GM21723 (cell line): ENCODE measurements around the gene ENTR1.
A peak's percentile ranks its signal among the peaks of the same experiment; 100 is the strongest.
"Not testable (repeated sequence)": the region's sequence is repeated elsewhere in the genome, so short reads cannot be mapped to it uniquely, and the experiment has no call there.

Source experiments
- ATAC-seq: cut with Tn5 transposase; IDR thresholded peaks from one replicate; pipeline ENCODE4 v1.9.1; 2021; ENCODE audit warnings: mild to moderate bottlenecking, moderate library complexity; ENCODE audit not compliant: unreplicated experiment

The ENTR1 gene

DNA sequence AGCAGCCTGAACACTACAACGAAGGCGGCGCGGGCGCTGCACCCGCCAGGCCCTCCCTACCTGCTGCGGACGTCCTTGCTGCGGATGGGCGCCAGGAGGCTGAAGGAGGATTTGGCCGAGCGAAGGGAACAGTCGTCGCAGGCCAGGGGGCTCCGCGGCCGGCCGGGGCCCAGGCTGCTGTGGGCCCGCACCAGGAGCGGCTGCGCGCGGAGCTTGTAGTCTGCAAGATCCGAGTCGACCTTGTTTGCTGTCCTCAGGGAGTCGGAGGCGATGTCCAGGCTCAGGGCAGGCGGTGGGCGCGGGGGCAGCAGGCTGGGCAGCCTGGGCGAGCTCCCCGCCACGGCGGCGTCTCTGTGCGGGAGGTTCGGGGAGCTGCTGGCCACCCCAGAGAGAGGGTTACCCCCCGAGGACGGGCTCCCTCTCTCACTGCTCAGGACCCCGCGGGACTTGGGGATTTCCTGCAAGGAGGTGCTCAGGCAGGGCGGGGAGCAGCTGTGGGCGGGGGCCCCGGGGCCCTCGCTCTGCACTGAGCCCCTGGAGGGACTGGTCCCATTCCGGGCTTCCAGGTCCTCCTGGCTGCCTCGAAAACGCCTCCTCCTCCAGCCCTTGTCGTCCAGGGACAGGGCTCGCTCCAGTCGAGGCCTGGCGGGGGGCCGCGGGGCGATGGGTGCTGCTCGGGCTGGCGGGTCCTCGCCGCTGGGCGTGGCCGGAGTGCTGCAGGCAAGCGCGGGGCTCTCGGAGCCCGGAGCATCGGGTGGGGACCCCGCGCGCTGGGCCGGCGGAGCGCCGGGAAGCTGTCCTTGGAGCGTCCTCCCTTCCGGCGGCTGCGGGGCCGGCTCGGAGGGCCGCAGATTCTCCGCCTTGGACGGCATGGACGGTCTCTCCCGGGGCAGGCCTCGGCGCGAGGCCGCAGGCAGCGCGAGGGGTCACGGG, 28.4 kb upstream of the ENTR1 start:
- peak; percentile 50 for ATAC-seq

DNA sequence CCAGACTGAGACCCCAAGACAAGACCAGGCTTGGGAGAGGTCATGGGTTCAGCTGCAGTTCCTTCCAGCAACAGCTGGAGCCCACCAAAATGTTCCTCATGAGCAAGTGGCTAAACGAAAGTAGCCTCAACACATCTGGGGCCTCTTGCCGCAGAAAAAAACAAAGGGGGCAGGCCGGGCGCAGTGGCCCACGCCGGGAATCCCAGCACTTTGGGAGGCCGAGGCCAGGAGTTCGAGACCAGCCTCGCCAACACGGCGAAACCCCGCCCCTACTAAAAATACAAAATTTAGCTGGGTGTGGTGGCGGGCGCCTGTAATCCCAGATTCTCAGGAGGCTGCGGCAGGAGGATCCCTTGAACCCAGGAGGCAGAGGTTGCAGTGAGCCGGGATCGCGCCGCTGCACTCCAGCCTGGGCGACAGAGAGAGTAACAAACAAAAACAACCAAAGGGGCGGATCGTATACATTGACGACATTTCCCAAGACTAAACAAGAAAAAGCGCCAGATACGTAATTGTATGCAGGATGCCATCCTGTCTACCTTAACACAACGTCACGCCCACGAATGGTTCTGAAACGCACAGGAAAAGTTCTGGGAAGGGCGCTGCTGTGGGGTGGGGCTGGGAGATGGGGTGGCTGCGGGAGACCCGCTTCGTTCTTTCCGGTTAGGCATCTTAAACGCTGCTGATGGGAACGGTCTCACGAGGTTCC, 27.6 kb upstream of the ENTR1 start:
- no peak for ATAC-seq

DNA sequence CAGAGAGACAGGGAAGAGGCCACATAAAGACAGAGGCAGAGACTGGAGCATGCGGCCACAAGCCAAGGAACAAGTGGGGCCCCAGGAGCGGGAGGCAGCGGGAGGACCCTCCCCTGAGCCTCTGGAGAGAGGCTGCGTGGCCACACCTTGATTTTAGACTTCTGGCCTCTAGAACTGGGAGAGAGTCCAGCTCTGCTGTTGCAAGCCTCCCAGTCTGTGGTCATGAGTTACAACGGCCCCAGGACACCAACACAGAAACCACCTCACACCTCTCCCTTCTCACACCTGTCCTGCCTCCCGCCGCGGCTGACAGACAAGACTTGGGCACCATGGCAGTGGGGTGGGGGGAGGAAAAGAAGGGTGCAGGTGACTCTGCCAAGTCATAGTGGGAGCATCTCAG, 27.0 kb upstream of the ENTR1 start:
- no peak for ATAC-seq

DNA sequence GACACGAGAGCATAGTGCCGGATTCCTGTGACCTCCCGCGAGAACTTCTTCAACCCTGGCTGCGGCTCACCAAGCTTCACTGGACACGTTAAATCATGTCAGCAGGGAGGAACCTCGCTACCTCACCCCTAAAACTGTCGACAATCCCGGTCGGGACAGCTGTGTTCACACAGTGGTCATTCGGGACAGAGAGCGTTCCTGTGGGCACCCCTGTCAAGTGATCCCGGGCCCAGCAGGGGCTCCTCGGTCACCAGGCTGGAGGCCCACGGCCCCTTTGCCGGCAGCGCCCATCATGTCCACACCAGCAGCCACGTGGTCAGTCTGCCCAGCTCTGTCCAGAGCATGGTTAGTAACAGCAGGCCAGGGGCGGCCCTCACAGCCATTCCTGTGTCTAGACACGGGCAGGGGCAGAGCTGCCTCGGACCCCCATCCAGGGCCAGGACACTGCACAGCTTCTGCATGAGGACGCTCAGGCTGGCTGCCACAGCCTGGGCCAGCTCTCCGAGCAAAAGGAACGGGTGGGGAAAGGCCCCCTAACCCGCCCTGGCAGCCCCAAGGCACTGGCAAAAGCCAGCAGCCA, 25.7 kb upstream of the ENTR1 start:
- no peak for ATAC-seq

DNA sequence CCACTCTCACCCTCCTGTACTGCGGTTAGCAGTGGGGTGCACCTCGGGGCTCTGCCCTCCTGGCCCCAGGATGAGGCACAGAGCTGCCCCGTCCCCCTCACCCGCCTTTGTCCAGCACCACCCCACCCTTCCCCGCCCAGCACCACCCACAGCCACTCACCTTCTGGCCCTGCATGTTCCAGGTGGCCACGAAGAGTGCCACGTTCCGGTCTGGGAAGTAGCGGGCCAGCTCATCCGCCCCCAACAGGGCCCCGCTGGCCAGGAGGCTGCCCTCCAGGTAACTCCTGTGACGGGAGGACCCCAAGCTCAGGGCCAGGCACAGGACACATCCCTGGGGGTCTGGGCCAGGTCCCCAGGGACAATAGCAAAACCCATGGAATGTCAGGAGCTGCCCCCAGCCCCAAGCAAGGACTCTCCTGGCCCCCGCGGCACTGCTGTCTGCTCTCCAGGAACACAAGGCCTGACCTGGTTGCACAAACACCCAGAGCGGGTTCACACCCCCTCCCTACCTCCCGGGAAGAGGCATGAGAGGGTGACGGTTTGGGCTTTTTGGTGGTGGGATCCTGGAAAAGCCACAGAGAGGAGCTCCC, 24.3 kb upstream of the ENTR1 start:
- ATAC-seq: no peak

DNA sequence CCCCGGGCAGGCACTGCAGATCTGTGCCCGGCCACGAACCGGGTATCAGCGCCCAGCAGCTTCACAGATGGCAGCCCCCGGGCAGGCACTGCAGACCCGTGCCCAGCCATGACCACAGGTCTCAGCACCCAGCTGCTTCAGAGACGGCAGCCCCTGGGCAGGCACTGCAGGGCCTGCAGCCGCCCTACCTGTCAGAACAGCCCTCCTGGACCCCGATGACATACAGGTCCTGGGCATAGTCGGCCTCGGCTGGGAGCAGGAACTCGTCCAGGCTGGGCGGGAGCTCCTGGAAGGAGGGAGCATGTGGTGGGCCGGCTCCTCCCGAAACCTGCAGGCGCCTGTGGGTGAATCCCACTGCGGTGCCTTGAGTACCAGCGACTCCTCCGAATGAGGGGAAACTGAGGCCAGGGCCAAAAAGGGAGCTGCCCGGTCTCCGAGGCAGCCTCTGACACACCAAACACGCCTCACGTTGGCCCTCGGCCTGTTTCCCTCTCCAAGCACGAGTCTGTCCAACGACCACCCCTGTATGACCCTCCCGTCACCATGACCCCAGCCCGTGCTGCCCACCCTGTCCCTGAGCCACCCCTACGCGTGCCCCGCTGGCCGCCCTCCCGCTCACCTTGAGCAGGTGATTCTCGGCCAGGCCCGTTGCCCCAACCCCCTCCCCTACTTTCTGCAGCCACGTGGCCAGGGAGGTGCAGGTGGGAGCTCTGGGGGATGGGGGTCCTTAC, 23.6 kb upstream of the ENTR1 start:
- ATAC-seq: no peak

DNA sequence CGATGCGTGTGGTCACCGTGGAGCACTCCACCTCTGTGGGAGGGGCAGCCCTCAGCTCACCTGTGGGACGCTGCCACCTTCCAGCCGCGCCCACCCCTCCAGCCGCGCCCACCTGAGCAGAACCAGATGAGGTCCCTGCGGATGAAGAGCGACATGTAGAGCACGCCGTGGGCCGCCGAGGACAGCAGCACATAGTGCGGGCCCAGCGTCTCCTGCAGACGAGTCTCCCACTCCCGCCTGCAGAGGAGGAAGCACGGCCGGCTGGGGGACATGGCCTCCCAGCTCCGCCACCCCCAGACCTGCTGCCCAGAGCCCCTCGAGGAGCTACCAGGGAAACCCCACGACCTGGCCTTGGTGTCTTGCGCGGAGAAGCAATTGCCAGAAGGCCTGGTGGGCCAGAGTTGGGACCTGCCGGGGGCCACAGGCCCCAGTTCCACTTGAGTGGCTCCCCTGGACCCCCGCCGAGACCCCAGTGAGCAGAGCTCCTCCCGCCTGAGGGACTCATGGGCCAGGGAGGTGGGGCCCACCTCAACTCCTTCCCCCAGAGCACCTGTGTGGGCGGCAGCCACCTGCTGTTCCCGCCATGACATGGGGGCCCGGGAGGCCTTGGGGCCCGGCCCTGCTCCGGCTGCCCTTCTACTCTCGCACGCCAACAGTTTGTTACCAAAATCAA, 22.8 kb upstream of the ENTR1 start:
- no peak for ATAC-seq

DNA sequence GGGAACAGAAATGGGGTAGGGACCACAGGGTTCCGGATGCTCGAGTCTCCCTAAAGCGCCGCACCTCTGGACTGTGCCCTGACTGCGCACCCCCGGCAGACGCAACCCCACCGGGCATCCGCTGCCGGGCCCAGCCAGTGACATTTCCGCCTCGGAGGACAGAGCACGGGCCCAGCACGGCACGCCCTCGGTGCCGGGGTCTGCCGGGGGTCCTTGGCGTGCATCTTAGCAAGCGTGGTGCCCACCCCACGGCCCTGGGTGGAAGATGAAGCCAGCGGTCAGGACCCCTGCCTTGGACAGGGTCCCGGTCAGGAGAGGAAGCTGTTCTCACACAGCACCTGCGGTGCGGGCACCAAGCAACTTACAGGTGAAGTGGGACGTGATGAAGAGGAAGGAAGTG, 22.2 kb upstream of the ENTR1 start:
- no peak for ATAC-seq

DNA sequence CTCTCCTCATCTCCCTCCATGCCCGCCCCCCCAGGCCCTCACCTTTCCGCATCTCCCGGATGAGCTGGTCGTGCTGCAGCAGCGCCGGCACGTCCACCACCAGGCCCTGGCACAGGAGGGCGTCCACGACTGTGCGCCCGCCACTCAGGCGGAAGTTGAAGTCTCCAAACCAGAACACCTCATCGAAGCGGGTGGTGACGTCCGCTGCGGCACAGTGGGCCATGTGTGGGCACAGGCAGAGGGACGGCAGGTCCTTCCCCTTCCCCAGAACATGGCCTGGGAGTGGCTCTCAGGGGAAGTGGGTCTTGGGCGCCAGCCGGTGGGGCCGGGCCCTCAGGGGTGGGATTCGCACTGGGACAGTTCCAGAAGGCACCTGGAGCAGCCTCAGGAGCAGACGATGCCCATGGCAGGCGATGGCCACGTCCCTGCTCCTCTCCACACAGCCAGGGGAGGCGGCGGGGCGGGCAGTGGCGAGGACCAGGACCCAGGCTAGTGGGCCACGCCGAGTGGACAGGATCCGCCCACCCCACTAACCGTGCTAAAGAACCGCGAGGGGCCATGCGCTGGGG, 21.5 kb upstream of the ENTR1 start:
- no peak for ATAC-seq

DNA sequence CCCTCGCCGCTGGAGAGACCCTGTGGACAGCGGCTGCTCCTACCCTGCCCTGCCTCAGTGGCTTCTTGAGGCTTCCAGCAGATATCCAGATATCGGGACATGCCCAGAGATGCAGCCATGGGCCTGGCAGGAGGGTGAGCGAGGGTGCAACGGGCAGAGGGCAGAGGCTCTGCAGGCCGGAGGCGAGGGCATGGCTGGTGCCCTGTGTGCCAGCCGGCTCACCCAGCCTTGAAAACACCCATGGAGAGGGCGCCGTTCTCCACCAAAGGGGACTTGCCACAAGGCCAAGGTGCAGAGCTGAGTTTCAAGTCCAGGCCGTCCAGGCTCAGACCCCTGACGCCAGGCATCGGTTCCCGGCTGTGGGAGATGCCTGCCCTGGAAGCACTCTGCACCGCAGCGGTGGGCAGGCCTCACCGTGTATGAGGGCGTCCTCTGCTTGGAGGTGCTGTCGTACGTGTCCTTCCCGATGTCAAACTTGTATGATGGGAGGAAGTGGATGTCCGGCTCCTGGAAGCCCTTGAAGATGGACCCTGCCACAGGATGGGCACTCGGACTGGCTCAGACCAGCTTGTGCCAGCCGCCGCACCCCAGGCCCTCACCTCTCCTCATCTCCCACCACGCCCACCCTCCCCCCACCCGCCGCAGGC, 20.3 kb upstream of the ENTR1 start:
- no peak for ATAC-seq

DNA sequence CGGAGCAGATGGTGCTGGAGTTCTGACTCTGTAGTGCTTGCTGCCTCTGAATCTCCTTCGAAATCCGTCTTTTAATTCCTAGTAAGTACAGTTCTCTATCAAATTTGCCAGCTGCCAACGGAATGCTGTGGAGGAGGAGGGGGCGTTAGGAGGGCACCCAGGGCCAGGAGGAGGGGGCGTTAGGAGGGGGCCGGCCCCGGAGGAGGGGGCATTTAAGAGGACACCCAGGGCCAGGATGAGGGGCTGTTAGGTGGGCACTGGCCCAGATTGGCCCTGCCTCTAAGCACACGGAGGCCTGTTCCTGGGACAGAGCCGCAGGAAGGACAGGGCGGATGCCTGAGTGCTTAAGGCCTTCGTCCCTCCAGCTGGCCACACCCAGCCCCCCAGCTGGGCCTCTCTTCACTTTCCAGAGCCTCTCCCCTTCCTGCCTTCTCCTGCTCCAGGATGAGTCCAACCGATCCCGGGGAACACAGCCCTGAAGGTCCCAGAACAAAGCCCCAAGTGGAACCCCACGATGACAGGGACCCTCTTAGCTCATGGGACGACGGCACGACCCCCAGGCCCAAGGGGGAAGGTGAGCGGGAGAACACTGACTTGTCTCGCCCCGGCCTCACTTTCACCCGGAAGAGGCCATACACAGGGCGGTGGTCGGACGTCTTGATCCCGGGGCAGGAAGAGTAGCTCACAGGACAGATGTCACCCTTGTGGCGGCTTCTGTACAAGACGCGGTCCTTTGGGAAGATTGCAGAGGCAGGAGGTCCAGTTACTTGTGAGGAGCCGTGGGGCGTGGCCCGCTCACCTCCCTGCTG, 19.5 kb upstream of the ENTR1 start:
- no peak for ATAC-seq

DNA sequence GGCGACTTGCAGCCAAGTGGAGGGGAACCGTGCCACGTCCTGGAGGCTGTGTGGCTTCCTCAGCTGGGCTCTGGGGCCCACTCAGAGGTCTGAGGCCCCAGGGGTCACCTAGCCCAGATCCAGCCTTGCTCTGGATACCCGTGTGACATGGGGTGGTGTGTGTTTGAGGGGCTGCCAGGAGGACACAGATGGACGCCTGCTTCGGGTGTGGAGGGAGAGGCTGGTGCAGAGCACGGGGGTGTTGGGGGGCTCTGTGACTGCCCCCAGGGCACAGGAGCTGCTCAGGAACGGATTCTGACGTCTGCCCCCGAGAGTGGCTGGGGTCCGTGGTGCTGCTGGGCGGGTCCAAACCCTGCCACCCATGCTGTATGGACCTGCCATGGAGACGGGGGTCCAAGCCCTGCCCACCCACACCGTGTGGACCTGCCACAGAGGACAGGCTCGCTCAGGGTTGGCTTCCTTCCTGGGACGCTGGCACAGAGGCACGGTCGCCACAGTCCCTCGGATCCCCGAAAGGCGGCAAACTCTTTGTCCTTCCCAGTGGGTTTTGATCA, 18.7 kb upstream of the ENTR1 start:
- ATAC-seq: no peak

DNA sequence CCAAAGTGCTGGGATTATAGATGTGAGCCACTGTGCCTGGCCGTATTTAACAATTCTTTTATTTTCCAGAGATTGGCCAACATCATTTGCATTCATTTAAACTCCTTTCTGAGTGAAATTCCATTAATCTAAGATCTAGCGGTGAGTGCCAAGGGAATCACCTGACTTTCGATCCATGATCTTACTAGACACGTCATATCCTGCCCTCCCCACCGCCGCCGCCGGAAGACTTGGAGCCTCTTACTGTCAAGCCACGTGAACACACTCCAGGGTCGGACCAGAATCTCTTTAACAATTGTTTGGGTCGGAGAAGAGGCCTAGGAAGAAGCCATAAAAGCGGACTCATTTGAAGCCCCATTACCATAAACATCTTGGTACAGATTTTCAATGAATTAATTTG, 16.4 kb upstream of the ENTR1 start:
- ATAC-seq: no peak

DNA sequence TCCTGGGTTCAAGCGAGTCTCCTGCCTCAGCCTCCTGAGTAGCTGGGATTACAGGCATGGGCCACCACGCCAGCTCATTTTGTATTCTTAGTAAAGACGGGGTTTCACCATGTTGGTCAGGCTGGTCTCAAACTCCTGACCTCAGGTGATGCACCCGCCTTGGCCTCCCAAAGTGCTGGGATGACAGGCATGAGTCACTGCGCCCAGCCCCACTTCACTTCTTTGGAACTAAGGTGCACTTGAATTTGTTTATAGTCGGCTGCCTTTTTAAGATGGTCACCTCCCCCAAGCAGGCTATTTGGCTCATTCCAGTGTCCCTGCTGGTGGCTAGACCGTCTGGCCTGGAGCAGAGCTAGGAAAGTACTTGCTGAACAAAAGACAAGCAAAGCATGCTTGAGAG, 15.0 kb upstream of the ENTR1 start:
- ATAC-seq: not testable (repeated sequence)

DNA sequence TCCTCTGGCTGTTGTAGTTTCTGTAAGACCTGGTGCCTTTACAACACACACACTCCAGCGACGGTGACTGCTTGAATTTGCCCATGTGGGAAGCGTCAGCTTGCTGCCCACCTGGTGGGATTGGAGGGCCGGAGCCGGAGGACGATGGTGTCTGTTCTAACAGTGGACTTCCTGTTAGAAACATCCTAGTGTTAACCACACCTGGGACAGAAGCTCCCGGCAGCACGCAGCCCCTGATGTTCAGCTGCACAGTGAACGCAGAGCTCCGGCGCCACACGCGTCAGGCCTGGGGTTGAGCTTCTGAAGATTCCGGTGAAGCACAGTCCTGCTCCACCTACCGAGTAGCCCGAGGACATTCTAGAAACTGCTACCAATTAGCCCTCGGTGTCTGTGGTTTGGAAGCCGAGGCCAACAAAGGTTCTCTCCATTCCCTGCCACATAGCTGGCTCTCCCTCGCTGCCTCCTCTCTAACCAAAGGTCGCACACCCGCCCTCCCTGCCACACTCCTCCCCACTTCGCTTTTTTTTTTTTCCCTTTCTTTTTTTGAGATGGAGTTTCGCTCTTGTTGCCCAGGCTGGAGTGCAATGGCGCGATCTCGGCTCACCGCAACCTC, 14.4 kb upstream of the ENTR1 start:
- ATAC-seq: no peak

DNA sequence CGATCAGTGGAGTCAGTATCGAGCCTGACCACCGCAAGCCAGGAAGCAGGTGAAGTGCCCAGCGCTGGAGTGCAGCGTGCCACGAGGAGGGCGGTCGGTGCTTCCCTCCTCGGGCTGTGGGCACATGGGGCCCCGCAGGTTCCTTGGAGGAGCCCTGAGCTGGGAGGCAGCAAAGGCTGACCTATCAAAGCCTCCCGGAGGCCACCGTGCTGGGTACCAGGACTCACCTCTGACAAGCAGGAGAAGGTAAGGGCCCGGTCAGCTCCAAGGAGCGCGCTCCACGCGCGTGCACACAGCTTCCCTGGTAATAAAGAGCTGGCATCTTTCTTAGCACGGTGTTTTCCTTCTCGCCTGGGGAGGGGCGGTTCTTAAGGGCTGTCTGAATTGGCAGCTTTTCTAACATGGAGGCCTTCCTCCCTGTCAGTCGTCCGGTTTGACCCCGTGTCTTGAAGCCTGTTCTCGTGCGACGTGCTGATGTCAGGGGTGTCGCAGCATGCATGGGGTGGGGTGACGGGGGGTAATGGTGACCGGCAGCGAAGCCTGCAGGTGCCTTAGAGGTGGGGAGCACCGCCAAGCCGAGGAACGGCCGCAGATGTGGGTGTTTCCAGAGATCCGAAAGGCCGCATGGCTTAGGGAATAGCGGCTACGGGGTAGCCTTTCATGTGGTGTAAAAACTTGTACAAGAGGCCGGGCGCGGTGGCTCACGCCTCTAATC, 13.2 kb upstream of the ENTR1 start:
- no peak for ATAC-seq

DNA sequence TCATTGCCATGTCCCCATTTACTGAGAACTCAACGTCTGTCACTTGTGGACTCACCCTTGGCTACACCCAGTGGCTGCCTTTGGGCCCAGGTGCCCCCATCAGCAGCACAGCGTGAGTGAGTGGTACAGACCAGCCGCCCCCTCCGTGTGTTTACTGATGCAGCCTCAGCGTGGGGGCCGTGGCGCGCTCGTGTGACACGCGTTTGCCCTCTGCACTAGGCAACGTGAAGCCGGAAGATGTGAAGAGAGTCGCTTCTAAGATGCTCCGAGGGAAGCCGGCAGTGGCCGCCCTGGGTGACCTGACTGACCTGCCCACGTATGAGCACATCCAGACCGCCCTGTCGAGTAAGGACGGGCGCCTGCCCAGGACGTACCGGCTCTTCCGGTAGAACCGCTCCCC, 12.5 kb upstream of the ENTR1 start:
- no peak for ATAC-seq
